NCI-H1105 treated with DMSO at 0.1 percent for 48 hours (cell line): ENCODE results near the gene SLC35F4.

Experiments
- DNase-seq: peaks from one replicate; lab custom pipeline; 2025; lab: John Stamatoyannopoulos, UW

Gene SLC35F4

GRCh38 chr14:57612946-57613345, 252.9 kb downstream of the SLC35F4 start:
- DNase-seq: no peak

- no peak for DNase-seq
Measured at GRCh38 chr14:57611555-57612075, 254.3 kb downstream of the SLC35F4 start.

GRCh38 chr14:57610631-57611030, 255.3 kb downstream of the SLC35F4 start:
- DNase-seq: no peak

GRCh38 chr14:57609192-57610075, 256.5 kb downstream of the SLC35F4 start:
- DNase-seq: no peak

GRCh38 chr14:57607086-57607485, 258.8 kb downstream of the SLC35F4 start:
- no peak for DNase-seq

GRCh38 chr14:57583396-57583795, 282.5 kb downstream of the SLC35F4 start:
- DNase-seq: no peak

- no peak for DNase-seq
Measured at GRCh38 chr14:57582746-57583145, 283.1 kb downstream of the SLC35F4 start.

- DNase-seq: no peak
Measured at GRCh38 chr14:57578801-57579200, 287.1 kb downstream of the SLC35F4 start.

GRCh38 chr14:57576498-57576897, 289.4 kb downstream of the SLC35F4 start:
- no peak for DNase-seq

GRCh38 chr14:57575482-57575881, 290.4 kb downstream of the SLC35F4 start:
- no peak for DNase-seq

GRCh38 chr14:57574617-57575288, 291.1 kb downstream of the SLC35F4 start:
- DNase-seq: no peak

- no peak for DNase-seq
Measured at GRCh38 chr14:57573173-57573572, 292.7 kb downstream of the SLC35F4 start.

- no peak for DNase-seq
Measured at GRCh38 chr14:57568554-57568953, 297.3 kb downstream of the SLC35F4 start.

- no peak for DNase-seq
Measured at GRCh38 chr14:57567220-57567619, 298.7 kb downstream of the SLC35F4 start.

GRCh38 chr14:57560681-57561080, 305.2 kb downstream of the SLC35F4 start:
- DNase-seq: no peak

- DNase-seq: no peak
Measured at GRCh38 chr14:57559576-57559975, 306.3 kb downstream of the SLC35F4 start.

- DNase-seq: no peak
Measured at GRCh38 chr14:57549765-57550420, 316.0 kb downstream of the SLC35F4 start.

GRCh38 chr14:57549016-57549564, 316.8 kb downstream of the SLC35F4 start:
- no peak for DNase-seq

GRCh38 chr14:57547131-57547530, 318.8 kb downstream of the SLC35F4 start:
- DNase-seq: no peak

- DNase-seq: no peak
Measured at GRCh38 chr14:57533214-57533613, 332.7 kb downstream of the SLC35F4 start.

- DNase-seq: no peak
Measured at GRCh38 chr14:57530571-57530970, 335.3 kb downstream of the SLC35F4 start.

- no peak for DNase-seq
Measured at GRCh38 chr14:57526942-57527341, 338.9 kb downstream of the SLC35F4 start.
